Measurements from ENCODE around the gene SLC7A7.

GRCh38 chr14:22849212-22849819 lies 34.1 kb upstream of the SLC7A7 start:
- TF ChIP-seq CTCF (conservative IDR thresholded peaks at IDR 0.05) (no peak), EZH2 (IDR thresholded peaks at IDR 0.05; ENCODE audit: low read depth) (no peak)

All from PC-9 (cell line).